Heart right ventricle (tissue), 16 donors: Measurements from ENCODE around the gene CAPRIN1. TPM values are rescaled to one million over a fixed set of nuclear protein-coding genes. Genes with fewer than 3 reads are reported as not detected.

Source experiments
- ATAC-seq, 8 donors: fragments of 200-7000 bp; cut with Tn5 transposase; one replicate each; pipeline ENCODE4 v1.9.1; 2020; ENCODE audit warnings: mild to moderate bottlenecking in 8 of 8, moderate library complexity in 8 of 8, moderate number of reproducible peaks in 1 of 8
- DNase-seq, 2 donors: peaks; one replicate each; pipeline ENCODE4 v3.0.0-alpha.2; 2020
- H3K27ac ChIP-seq, 10 donors: fragments of 200-600 bp; sonication (generic) in 2 of 10; one replicate each; pipeline versions ENCODE4 v1.5.0 to v1.8.0; 2020 to 2022; ENCODE audit warnings: mild to moderate bottlenecking in 3 of 10
- H3K27me3 ChIP-seq, 7 donors: fragments of 200-600 bp; one replicate each; pipeline ENCODE4 v1.8.0; 2021 to 2022; ENCODE audit warnings: mild to moderate bottlenecking in 2 of 7
- H3K36me3 ChIP-seq, 9 donors: fragments of 200-600 bp; sonication (generic) in 1 of 9; one replicate each; pipeline versions ENCODE4 v1.5.0 to v1.8.0; 2020 to 2022; ENCODE audit warnings: mild to moderate bottlenecking in 2 of 9
- H3K4me1 ChIP-seq, 9 donors: fragments of 200-600 bp; sonication (generic) in 1 of 9; one replicate each; pipeline versions ENCODE4 v1.5.0 to v1.8.0; 2020 to 2022; ENCODE audit warnings: mild to moderate bottlenecking in 4 of 9
- H3K4me3 ChIP-seq, 10 donors: fragments of 200-600 bp; sonication (generic) in 2 of 10; one replicate each; pipeline versions ENCODE4 v1.5.0 to v1.8.0; 2020 to 2022; ENCODE audit warnings: mild to moderate bottlenecking in 7 of 10, moderate library complexity in 2 of 10
- H3K9me3 ChIP-seq, 11 donors: fragments of 200-600 bp in 10 of 11; sonication (generic) in 2 of 11; one replicate each; pipeline versions ENCODE4 v1.5.0 to v1.8.0; 2013 to 2022; ENCODE audit warnings: mild to moderate bottlenecking in 2 of 11, control low read depth in 1 of 11, moderate library complexity in 1 of 11
- CTCF ChIP-seq, 9 donors: fragments of 200-600 bp; sonication (generic) in 2 of 9; IDR thresholded peaks; one replicate each; pipeline versions ENCODE4 v1.5.0 to v1.8.0; 2021 to 2022; ENCODE audit warnings: antibody characterized with exemption in 9 of 9, mild to moderate bottlenecking in 5 of 9, moderate library complexity in 1 of 9
- WGBS, 2 donors: extraction: QIAGEN DNeasy Blood & Tissue Kit; methylation state at CpG; one replicate each; pipeline ENCODE4 v1.1.7; 2013; ENCODE audit warnings: inconsistent platforms in 1 of 2; 5-methylcytosine and 5-hydroxymethylcytosine counted together
- intact Hi-C, 10 donors: fragments of 100-400 bp; cut with DNase I; formaldehyde crosslinking; loops; one replicate each; pipeline versions ENCODE4 v1.11.1 to v1.14.2; 2022
- polyA plus RNA-seq, 2 donors: library from polyadenylated mRNA; stranded (reverse); fragments of 200-250 nt; gene quantifications; one replicate each; pipeline ENCODE4 v1.2.3, GENCODE V29; 2013
- total RNA-seq, 10 donors: library from RNA; stranded (reverse); fragmentation: NEBNext Ultra II Directional in 3 of 10; extraction: Animal tissue kit (Norgen Biotek cat#: 25700) in 3 of 10; gene quantifications; one replicate each; pipeline versions ENCODE4 v1.2.1 to v1.2.4, GENCODE V29; 2021 to 2023
- donor health status: Arrhythmogenic right ventricular cardiomyopathy.
- donor health status: ischemic (EF 13 %, LVEDD 7.1; RV severe dilation, severe dysfunction).
- donor health status: healthy with polysubstance abuse.
- donor health status: DM: no; HTN: yes; CAD: no.
- donor health status: DM: no; HTN: no; CAD: no.
- donor health status: ischemic (EF 25% LVEDD 6.9; RV normal size, moderate dysfunction).
- donor health status: ischemic (EF 25% LVEDD 5.7; RV mildly dilated, moderate dysfunction).
- donor health status: healthy.
- donor health status: DM: yes; HTN: yes; CAD: no.
- donor health status: Ischemic cardiomyopathy.
- donor health status: ischemic (EF 35%, LVEDD 5.7; RV mildly dilated, moderate dysfunction).
- donor health status: nonischemic (EF 11% LVEDD 7.7; RV severe dilation, severe dysfunction).
- donor health status: DM: yes; HTN: yes; CAD: no.
- donor health status: PGD.
- donor health status: ischemic (EF 29% LVEDD 5.4; RV normal size, mild dysfunction).
- donor health status: nonischemic (EF 23%, LVEDD 6.1; RV moderate dilation, normal function).

Gene CAPRIN1
- total and polyA plus RNA-seq, 12 donors = 37.9 to 142 (median 118) TPM

GRCh38 chr11:34074391-34074790 lies 22.9 kb downstream of the CAPRIN1 start:
- H3K27ac ChIP-seq = peak overlapping the region in 1 of 10 donors; percentile 17
- peaks cover 0 to 26% (median 19%) of the 10 kb centered on the region in 9 donors for H3K4me1 ChIP-seq
- no peaks in the 10 kb centered on the region for H3K9me3 ChIP-seq
- WGBS, 2 donors = 63 to 71% methylated on average over 4 of the region's 4 CpGs
- no peak for ATAC-seq
- peaks cover 0 to 86% (median 43%) of the 10 kb centered on the region in 9 donors for H3K36me3 ChIP-seq
- no peak for DNase-seq
- no peak overlapping the region for H3K4me3 ChIP-seq
- intact Hi-C loops = no loop called here
- TF ChIP-seq CTCF (IDR thresholded peaks at IDR 0.05) = no peak
- no peaks in the 10 kb centered on the region for H3K27me3 ChIP-seq

- ATAC-seq (no peak), DNase-seq (no peak)
- H3K4me3 ChIP-seq = no peak overlapping the region
- no peaks in the 10 kb centered on the region for H3K27me3 ChIP-seq
- WGBS, 2 donors = 56 to 66% methylated on average over 2 of the region's 2 CpGs
- H3K36me3 ChIP-seq = peaks cover 0 to 95% (median 51%) of the 10 kb centered on the region in 9 donors
- TF ChIP-seq CTCF (IDR thresholded peaks at IDR 0.05) = no peak
- H3K4me1 ChIP-seq = peaks cover 0 to 25% (median 10%) of the 10 kb centered on the region in 9 donors
- no peaks in the 10 kb centered on the region for H3K9me3 ChIP-seq
- no peak overlapping the region for H3K27ac ChIP-seq
- intact Hi-C loops = no loop called here
Observed at GRCh38 chr11:34075178-34075820, 23.8 kb downstream of the CAPRIN1 start.

- intact Hi-C loops = no loop called here
- peaks cover 3 to 100% (median 75%) of the 10 kb centered on the region in 9 donors for H3K36me3 ChIP-seq
- no peak for DNase-seq
- no peak overlapping the region for H3K27ac ChIP-seq
- H3K4me1 ChIP-seq = peaks cover 0 to 2% (median 0%) of the 10 kb centered on the region in 9 donors
- no peaks in the 10 kb centered on the region for H3K27me3 ChIP-seq
- no peaks in the 10 kb centered on the region for H3K9me3 ChIP-seq
- TF ChIP-seq CTCF (IDR thresholded peaks at IDR 0.05) = no peak
- no peak for ATAC-seq
- WGBS, 2 donors = 69 to 82% methylated on average over 4 of the region's 4 CpGs
- H3K4me3 ChIP-seq = no peak overlapping the region
Observed at GRCh38 chr11:34080609-34081008, 29.1 kb downstream of the CAPRIN1 start.

- H3K27me3 ChIP-seq = no peaks in the 10 kb centered on the region
- H3K4me3 ChIP-seq = no peak overlapping the region
- no peak for ATAC-seq
- H3K27ac ChIP-seq = no peak overlapping the region
- no peak for TF ChIP-seq CTCF (IDR thresholded peaks at IDR 0.05)
- no peak for DNase-seq
- WGBS, 2 donors = 91 to 94% methylated on average over 2 of the region's 2 CpGs
- peaks cover 0 to 5% (median 0%) of the 10 kb centered on the region in 9 donors for H3K4me1 ChIP-seq
- intact Hi-C loops = no loop called here
- no peaks in the 10 kb centered on the region for H3K9me3 ChIP-seq
- peaks cover 3 to 100% (median 79%) of the 10 kb centered on the region in 9 donors for H3K36me3 ChIP-seq
Observed at GRCh38 chr11:34084637-34085036, 33.1 kb downstream of the CAPRIN1 start.
